DND-41 (cell line): ENCODE results near the gene USF3.

Experiments
- EZH2 ChIP-seq: IDR thresholded peaks from 3 replicates; pipeline ENCODE4 v1.6.1; 2012; ENCODE audit warnings: borderline replicate concordance, low read depth, mild to moderate bottlenecking, moderate library complexity, low read length, inconsistent platforms; ENCODE audit not compliant: severe bottlenecking
- TF ChIP-seq, protein P1 (sequence below): IDR thresholded peaks from 2 replicates; pipeline ENCODE4 v1.5.1; 2012; ENCODE audit warnings: borderline replicate concordance, low read length, moderate library complexity, mild to moderate bottlenecking; ENCODE audit not compliant: poor library complexity, severe bottlenecking; ENCODE audit errors: extremely low read depth

DNA sequence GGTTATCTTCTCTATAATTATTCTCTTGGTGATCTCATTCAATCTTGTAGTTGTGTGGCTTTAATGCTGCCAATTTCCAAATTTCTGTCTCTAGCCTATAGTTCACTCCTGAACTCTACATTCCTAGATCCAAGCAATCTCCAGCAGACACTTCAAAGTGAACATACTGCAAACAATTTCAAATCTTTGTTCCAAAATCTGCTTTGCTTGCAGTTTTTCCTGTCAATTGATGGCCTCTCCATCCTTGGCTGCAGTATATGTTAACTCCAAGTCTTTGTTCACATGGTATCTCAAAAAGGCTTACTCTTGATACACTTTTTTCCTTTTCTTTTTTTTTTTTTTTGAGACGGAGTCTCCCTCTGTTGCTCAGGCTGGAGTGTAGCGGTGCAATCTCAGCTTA lies 32.2 kb upstream of the USF3 start:
- TF ChIP-seq, protein P1, sequence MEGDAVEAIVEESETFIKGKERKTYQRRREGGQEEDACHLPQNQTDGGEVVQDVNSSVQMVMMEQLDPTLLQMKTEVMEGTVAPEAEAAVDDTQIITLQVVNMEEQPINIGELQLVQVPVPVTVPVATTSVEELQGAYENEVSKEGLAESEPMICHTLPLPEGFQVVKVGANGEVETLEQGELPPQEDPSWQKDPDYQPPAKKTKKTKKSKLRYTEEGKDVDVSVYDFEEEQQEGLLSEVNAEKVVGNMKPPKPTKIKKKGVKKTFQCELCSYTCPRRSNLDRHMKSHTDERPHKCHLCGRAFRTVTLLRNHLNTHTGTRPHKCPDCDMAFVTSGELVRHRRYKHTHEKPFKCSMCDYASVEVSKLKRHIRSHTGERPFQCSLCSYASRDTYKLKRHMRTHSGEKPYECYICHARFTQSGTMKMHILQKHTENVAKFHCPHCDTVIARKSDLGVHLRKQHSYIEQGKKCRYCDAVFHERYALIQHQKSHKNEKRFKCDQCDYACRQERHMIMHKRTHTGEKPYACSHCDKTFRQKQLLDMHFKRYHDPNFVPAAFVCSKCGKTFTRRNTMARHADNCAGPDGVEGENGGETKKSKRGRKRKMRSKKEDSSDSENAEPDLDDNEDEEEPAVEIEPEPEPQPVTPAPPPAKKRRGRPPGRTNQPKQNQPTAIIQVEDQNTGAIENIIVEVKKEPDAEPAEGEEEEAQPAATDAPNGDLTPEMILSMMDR = no peak
- no peak for TF ChIP-seq EZH2
